Activated T-cell treated with anti-CD3 and anti-CD28 coated beads for 4 hours (primary cell): ENCODE measurements around the gene TCP1.
"Not testable (repeated sequence)": the region's sequence is repeated elsewhere in the genome, so short reads cannot be mapped to it uniquely, and the experiment has no call there.

ENCODE experiments used
- DNase-seq: peaks from one replicate; pipeline ENCODE4 v3.0.0-alpha.2; 2020

Gene TCP1

GRCh38 chr6:159789377-159790148 is at the start of gene TCP1:
Gene TCP1 (minus strand): TSS chr6:159789602. CDS start chr6:159789468, 134 bp downstream.
- DNase-seq: peak; percentile 98

GRCh38 chr6:159838020-159838744 is 48.8 kb upstream of the TCP1 start:
- DNase-seq: no peak

- no peak for DNase-seq
Measured at GRCh38 chr6:159837511-159837910, 48.1 kb upstream of the TCP1 start.

- no peak for DNase-seq
Measured at GRCh38 chr6:159836718-159837490, 47.5 kb upstream of the TCP1 start.

- no peak for DNase-seq
Measured at GRCh38 chr6:159833997-159834603, 44.7 kb upstream of the TCP1 start.

- no peak for DNase-seq
Measured at GRCh38 chr6:159833556-159833955, 44.2 kb upstream of the TCP1 start.

- DNase-seq: no peak
Measured at GRCh38 chr6:159832946-159833345, 43.5 kb upstream of the TCP1 start.

GRCh38 chr6:159831373-159831679 is 41.9 kb upstream of the TCP1 start:
- no peak for DNase-seq

- no peak for DNase-seq
Measured at GRCh38 chr6:159830501-159831372, 41.3 kb upstream of the TCP1 start.

GRCh38 chr6:159829526-159829925 is 40.1 kb upstream of the TCP1 start:
- no peak for DNase-seq

GRCh38 chr6:159828074-159828473 is 38.7 kb upstream of the TCP1 start:
- DNase-seq: no peak

- no peak for DNase-seq
Measured at GRCh38 chr6:159826968-159827647, 37.7 kb upstream of the TCP1 start.

- no peak for DNase-seq
Measured at GRCh38 chr6:159826004-159826403, 36.6 kb upstream of the TCP1 start.

- DNase-seq: not testable (repeated sequence)
Measured at GRCh38 chr6:159824690-159825089, 35.3 kb upstream of the TCP1 start.

GRCh38 chr6:159823953-159824352 is 34.6 kb upstream of the TCP1 start:
- no peak for DNase-seq

GRCh38 chr6:159821726-159822125 is 32.3 kb upstream of the TCP1 start:
- DNase-seq: no peak

GRCh38 chr6:159821122-159821521 is 31.7 kb upstream of the TCP1 start:
- no peak for DNase-seq

- DNase-seq: no peak
Measured at GRCh38 chr6:159819932-159820640, 30.7 kb upstream of the TCP1 start.

GRCh38 chr6:159819098-159819497 is 29.7 kb upstream of the TCP1 start:
- DNase-seq: no peak

- DNase-seq: no peak
Measured at GRCh38 chr6:159817951-159818739, 28.7 kb upstream of the TCP1 start.
